GM12801 (cell line): ENCODE results near the gene GRIK2.

Experiments used
- CTCF ChIP-seq: IDR thresholded peaks from one replicate; pipeline ENCODE4 v1.5.1; 2011; ENCODE audit warnings: control low read depth; ENCODE audit not compliant: insufficient read length; ENCODE audit errors: extremely low read depth

GRIK2 gene

GRCh38 chr6:101937108-101937507, 543.6 kb downstream of the GRIK2 start:
- TF ChIP-seq CTCF: no peak

GRCh38 chr6:101940391-101940790, 546.9 kb downstream of the GRIK2 start:
- TF ChIP-seq CTCF: no peak

GRCh38 chr6:101956961-101957360, 563.5 kb downstream of the GRIK2 start:
- TF ChIP-seq CTCF: no peak

- TF ChIP-seq CTCF: no peak
Observed at GRCh38 chr6:101961357-101961756, 567.8 kb downstream of the GRIK2 start.

GRCh38 chr6:101980924-101981323, 587.4 kb downstream of the GRIK2 start:
- no peak for TF ChIP-seq CTCF

- no peak for TF ChIP-seq CTCF
Observed at GRCh38 chr6:101986476-101986875, 593.0 kb downstream of the GRIK2 start.

GRCh38 chr6:101992286-101992685, 598.8 kb downstream of the GRIK2 start:
- TF ChIP-seq CTCF: no peak

- TF ChIP-seq CTCF: no peak
Observed at GRCh38 chr6:101994521-101994920, 601.0 kb downstream of the GRIK2 start.
